Anterior cingulate cortex (tissue), 58 donors: ENCODE results near the gene CERS1.
"Not testable (repeated sequence)": the region's sequence is repeated elsewhere in the genome, so short reads cannot be mapped to it uniquely, and the experiment has no call there.

Experiments used
- DNase-seq, 58 donors: peaks; one replicate each; lab custom pipeline; 2025; lab: John Stamatoyannopoulos, UW

Gene CERS1

DNA sequence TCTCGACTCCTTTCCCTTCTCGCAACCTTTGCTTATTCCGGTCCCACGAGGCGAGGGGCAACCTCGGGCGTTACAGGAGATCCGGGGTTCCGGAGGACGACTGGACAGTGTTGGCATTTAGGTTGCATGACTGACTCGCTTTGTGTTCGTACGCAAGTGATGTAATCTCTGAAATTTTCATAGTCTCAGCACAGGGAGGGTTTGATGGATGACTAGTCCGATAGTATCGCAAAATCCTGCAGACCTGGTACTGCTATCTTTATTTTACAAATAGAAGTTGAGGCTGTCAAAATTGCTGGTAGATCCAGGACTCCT, 23.9 kb upstream of the CERS1 start:
- DNase-seq = no peak

DNA sequence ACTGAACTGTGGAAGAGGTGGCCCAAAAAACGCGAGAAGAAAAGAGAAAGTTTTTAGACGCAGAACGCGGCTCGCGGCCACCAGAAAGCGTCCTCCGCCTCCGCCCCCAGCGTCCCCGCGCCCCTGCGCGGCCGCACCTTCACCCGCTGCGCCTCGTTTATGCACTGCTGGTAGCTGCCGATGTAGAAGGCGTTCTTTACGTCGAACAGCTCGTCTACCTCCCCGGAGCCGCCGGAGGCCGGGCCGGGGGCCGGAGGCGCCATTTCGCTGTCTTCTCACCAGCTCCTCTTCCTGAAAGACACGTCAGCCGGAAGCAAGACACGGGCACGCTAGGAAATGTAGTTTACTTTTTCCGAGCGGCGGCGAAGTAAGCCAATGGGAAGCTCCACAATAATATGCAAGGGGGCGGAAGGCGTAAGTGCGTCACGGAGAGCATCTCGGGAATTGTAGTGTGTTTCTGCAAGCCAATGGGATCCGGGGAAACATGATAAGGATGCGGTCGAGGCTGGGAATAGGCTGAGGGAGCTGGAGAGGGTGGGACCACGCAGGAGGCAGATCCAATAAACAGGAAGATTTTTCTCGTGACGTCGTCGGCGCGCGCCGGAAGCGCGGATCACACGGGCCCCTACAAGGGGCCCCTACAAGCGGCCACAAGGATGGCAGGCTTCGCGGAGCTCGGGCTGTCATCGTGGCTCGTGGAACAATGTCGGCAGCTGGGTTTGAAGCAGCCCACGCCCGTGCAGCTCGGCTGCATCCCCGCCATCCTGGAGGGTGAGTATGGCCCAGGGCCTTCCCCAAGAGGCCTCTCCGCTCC, 23.3 kb upstream of the CERS1 start, which contains the start of the genes COPE and DDX49:
TSS of gene COPE (minus strand) at position 302 of the 814 bp plus-strand sequence. CDS start at position 263, 39 bp downstream.
TSS of gene DDX49 (plus strand) at position 630 of the 814 bp plus-strand sequence. CDS start at position 657, 27 bp downstream.
- peak; percentile 81 to 100 (median 99) for DNase-seq

DNA sequence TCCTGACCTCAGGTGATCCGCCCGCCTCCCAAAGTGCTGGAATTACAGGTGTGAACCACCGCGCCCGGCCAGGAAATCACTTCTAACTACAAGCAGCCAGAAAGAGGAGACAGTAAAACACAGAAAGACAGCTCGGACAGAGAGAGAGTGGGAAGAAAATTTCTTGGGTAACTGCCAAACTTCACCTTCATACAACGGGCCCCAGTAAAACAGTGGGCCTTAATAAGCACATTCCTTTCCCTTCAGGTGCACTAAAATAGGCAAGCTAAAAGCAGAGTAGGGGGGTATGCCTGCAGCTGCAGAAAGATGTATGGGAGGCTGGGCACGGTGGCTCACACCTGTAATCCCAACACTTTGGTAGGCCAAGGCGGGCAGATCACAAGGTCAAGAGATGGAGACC, 21.6 kb upstream of the CERS1 start:
- DNase-seq = not testable (repeated sequence)

DNA sequence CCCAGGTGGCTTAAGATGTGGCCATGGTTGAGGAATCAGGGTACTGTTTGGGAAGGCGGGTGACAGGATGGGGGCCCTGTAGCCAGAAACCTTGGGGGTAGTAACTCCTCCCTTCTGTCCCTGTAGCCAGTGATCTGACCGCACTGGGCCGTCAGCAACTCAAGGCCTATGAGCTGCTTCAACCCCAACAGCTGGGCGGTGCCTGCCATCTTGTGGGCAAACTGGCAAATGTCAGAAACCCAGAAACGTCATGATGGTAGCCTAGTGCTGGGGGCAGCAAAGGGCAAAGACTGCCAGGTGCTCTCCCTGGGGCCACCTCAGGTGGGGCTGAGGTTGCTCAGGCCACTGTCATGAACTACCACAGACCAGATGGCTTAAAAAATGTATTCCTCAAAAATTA, 19.7 kb upstream of the CERS1 start:
- peak in 51 of 58 donors; percentile 8 to 82 (median 53) for DNase-seq

DNA sequence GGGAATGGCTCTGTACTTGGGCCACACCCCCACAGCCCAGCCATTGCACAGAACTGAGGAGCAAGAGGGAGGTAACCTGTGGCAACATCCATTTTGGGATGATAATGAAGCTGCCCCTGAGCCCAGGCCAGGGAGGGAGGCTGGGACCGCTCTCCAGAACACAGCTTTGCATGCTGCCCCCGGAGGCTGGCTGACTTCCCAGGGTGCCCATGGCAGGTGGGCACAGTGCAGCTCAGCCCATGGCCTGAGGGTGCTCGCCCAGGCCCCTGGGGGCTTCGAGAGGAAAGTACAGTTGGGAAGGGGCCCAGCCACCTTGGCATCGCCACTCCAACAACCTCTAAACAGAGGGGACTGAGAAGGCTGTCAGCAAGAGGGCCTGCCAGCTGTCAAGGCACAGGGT, 17.5 kb upstream of the CERS1 start:
- DNase-seq = no peak

DNA sequence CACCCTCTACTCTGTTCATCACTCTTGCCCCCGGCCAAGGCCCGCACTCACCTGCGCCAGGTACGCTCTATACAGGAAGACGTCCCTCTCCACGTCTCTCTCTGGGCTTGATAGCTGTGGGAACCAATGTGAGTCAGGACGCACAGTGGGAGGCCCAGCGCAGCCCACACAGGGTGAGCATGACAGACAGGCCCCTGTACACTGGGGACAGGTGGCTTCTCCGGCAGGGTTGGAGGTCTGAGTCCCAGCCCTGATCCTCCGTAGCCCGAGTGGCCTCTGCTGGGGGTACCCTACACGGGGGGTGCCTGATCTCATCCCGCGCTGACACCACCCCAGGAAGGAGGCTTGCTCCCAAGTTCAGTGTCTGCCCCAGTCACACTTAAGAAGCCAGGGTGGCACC, 17.0 kb upstream of the CERS1 start:
- DNase-seq = no peak

DNA sequence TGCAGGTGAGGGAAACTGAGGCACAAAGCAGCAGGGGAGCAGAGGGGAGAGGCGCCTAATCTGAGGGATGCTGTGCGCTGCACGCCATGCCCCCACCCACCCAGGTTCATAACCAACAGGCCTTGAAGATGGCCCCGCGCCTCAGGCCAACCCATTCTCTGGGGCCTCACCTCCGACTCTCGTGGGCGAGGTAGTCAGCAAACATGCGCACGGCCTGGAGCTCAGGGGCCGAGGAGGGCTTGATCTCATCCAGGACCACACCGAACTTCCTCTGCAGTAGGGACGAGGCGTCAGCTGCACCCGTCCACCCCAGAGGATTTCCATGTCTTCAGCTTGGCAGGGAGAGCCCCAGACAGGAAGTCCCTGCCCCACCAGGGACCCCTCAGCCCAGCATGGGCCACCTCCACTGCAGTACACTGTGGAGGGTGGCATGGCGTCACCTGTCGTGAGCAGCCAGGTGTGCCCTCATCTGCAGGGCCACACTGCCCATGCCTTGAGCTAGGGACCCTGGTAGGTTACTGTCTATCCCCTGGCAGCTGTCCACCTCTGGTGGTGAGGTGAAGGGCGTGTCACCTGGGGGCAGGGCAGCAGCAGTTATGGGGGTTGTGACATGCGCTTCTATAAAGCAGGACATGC, 15.0 kb upstream of the CERS1 start:
- no peak for DNase-seq

DNA sequence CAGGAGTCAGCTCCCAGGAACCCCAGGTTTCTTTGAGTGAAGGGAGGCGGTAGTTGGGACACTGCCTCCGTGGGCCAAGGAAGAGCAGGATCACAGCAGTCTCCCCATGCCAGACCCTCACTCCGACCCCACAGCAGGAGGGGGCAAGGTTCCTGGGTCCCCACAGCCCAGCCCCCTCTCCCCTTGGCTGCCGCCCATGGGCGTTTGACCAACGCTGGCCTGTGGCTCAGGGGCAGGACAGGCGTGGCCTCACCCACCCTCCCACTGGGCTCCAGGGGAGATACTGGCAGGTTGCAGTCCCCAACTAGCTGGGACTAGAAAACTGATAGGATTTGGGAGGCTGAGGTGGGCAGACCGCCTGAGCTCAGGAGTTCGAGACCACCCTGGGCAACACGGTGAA, 14.1 kb upstream of the CERS1 start:
- DNase-seq = no peak

DNA sequence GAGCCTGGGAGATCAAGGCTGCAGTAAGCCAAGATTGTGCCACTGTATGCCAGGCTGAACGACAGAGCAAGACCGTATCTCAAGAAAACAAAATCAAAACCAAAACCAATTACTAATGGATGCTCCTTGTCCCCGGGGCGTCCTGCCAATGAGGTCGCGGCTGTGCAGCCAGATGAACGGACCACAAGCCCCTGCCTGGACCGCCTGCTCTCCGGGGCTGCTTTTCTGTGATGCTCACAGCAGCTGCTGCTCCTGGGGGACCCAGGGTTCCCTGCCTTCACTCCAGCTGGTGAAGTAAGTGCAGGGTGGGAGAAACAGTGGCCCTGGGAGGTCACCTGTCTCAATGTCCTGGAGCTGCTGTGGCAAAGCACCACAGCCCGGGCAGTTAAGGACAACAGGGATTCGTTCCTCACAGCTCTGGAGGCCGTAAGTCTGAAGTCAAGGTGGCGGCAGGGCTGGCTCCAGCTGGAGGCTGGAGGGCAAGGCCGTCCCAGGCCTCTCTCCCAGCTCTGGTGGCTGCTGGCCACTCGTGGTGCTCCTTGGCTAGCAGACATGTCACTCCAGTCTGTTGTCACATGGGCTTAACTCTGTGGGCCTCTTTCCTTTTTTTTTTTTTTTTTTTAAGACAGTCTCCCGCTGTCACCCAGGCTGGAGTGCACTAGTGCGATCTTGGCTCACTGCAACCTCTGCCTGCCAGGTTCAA, 13.1 kb upstream of the CERS1 start:
- peak in 19 of 58 donors; percentile 12 to 64 (median 30) for DNase-seq

DNA sequence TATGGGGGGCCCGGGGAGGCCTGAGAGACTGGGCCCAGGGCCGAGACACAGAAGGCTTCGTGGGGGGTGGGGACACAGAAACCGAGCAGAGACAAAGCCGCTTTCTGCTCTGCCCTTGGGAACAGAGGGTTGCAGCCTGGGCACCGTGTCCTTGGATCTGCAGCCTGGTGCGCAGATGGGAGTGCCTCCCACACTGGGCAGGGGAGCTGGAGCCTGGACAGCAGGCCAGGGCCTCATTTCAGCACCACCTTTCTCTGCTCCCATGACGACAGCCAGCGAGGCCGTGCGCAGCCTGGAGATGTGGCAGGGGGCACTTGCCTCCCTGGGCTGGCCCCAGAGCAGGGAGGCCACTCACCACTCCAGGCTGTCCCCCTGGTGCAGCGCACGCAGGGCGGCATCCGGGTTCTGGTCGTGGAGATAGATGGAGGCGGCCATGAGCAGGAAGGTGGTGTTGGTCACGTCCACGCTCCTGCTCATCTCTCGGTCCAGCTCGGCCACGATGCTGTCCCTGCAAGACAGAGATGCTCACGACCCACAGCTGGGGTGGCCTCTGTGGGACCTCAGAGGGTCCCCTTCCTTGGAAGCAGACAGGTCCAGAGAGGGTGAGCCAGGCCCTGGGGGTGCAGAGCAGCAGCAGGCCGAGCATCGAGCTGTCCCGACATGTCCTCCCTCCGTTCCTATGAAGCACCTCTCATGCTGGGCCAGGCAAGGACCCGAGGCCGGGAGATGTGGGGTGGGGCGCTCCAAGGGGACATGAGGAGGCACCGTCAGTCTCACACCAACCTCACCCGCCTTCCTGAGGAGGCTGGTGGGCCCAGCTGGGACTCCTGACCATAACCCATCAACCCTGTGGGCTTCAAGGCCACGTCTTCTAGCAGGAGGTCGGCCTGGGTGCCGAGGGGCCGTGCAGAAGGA, 10.9 kb upstream of the CERS1 start:
- DNase-seq = peak in 55 of 58 donors; percentile 21 to 96 (median 82)

DNA sequence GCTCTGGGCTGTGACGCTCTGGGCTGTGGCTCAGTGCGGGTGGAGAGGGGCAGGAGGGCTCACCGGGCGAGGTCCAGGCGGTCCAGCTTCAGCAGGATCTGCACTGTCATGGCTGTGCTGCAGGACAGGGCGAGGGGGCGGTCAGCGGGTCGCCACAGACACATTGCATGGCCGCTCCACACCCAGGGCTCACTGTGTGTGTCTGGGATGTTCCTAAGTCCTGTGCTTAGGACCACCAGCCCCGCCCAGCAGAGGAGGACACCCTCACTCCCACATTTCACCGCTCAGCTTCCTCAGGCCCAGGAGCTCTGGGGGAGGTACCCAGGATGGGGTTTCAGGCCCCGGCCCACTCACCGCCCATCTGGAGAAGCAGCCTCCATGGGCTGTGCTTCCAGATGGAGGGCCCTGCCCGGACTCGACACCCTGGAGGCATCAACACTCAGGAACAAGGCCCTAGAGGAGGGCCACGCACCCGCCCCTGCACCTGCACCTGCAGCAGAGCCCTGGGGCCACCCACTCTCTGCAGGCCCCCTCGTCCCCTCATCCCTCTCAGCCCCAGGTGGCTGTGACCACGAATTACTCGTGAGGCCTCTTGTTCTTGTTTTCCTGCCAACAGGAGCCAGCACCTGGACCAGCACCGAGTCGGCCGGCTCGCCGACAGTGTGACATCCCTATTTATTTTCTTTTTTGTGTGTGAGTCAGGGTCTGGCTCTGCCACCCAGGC, 9.7 kb upstream of the CERS1 start:
- DNase-seq = peak in 2 of 58 donors; percentile 31 to 64

DNA sequence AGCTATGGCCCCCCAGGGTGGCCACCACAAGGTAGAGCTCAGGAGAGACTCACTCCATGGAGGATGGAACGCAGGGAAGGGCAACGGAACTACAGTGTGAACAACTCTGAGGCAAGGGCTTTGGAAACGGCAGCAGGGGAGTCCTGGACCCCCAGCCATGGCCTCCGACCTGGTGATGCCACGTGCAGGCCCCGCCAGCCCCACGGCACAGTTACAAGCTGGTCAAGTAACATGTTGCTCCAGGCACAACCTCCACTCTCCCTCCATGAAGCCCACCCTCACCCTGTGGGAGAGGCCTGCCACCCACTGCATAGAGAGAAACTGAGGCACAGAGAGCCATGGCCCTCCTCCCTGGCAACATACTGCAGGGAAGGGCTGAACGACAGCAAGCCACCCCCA, 9.1 kb upstream of the CERS1 start:
- no peak for DNase-seq

DNA sequence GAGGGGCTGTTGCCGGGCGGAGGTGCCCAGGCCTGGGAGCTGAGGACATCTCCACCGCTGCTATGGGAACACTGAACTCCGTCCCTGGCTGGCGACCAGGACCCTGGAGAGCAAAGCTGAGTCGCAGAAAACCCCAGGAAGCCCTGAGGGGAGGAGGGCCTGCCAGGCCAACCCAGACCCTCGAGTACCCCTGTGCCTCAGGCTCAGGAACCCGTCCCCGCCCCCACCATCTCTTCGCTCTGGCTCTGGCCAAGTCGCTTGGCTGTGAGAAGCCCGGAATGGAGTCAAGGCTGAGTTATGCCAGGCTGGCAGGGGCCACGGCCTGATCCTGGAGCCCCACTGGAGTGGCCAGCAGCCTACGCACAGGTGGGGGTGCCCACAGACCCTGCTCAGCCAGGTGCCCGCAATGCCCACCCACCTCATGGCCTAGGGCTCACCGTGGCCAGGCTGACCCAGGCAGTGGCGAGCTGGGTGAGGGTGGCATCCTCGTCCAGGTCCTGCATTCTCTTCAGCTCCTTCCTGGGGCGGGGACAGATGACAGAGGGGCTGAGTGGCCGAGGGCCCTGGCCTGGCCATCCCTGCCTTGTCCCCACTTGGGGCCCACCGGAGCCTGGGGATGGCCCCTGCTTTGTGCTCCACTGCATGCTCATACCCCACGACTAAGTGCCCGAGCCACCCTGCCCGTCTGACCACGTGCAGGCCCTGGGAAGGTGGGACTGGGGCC, 8.5 kb upstream of the CERS1 start:
- DNase-seq = peak in 52 of 58 donors; percentile 31 to 95 (median 72)

DNA sequence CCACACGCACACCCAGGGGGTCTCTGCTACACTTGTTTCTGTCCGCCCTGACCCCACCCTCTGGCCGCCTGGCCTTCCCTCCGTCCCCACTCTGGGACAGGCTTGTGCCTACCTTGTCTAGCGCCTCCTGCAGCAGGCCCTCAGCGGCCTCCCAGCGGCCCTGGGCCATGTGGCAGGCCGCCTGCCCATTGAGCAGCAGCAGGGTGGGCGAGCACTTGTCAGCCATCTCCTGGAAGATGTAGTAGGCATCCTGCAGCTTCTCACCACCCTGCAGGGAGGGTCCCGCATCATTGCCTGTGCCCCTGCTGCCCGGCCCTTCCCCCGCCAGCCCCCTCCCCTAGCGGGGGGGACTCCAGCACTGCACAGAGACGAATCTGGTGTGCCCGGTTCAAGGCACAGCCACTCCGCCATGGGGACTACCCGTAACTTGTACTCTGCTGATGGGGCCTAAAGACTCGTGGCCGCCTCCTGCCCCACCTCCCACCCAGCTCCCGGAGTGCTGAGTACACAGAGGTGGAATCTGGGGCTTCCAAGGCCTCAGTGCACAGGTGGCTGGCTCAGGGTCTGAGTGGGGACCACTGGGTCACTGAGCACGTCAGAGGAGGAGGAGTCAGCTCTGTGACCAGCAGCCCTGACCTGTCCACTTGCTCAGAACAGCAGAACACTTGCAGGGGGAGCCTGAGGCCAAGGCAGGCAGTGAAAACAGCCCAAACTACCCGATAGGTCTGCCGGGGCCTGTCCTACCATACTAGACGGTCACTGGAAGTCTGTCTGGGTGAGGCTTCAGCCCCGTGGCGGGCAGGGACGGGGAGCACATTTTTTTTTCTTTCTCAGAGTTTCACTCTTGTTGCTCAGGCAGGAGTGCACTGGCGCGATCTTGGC, 7.4 kb upstream of the CERS1 start:
- no peak for DNase-seq

DNA sequence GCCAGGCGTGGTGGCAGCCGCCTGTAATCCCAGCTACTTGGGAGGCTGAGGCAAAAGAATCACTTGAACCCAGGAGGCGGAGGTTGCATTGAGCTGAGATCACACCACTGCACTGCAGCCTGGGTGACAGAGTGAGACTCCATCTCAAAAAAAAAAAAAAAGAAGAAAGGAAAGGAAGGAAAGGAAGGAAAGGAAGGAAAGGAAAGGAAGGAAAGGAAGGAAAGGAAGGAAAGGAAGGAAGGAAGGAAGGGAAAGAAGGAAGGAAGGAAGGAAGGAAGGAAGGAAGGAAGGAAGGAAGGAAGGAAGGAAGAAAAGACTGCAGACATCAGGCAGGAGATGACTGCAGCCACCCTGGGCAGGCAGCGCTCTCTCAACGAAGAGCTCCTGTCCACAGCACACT, 6.6 kb upstream of the CERS1 start:
- not testable (repeated sequence) for DNase-seq

DNA sequence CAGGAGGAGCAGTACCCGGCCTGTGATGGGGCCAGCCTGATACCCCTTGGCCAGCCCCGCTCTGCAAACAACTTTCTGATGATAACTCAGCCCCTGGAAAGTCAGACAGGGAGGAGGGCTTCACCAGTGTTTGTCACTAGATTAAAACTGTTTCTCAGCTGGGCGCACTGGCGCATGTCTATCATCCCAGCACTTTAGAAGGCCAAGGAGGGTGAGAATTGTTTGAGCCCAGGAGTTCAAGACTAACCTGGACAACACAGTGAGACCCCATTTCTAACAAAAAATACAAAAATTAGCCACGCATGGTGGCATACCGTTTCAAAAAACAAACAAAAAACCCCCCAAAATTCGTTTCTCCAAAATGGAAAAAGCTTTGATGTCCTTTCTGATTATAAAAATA, 5.5 kb upstream of the CERS1 start:
- no peak for DNase-seq

DNA sequence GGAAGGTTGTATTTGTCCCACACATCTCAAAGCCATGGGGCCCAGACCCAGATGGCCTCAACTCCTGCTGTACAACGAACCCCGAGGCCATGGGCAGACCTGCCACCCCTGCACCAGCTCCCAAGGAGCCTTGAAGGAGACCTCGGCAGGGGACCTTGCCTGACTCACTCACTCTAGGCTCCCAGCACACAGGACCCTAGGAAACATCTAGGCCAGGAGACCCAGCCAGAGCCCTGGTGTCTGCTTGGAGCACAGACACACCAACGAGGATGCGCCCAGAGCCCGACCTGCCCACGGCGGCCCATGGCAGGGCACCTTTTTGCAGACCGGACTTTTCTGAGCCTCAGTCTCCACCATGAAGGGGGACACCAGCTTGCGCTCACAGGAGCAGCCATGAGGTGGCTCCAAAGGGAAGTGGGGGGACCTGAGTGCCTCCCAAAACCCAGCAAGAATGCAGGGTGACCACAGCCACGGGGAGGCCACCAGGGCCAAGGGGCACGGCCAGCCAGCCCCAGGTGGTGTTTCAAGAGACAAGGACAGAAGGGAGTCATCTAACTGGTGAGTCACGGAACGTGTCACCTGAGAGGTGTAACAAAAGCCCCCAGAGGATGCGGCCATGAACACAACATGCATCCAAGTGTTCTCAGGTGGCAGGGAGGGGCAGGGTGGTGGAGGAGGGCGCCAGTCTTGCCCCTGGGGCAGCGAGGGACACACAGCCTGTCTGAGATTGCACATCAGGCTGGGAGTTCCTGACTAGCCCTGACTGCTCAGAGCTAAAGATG, 4.9 kb upstream of the CERS1 start:
- no peak for DNase-seq
